Endothelial cell (in vitro differentiated cells): ENCODE results near the gene PNCK. TPM values are rescaled to one million over a fixed set of nuclear protein-coding genes. Genes with fewer than 3 reads are reported as not detected.

Source experiments
- DNase-seq: peaks from one replicate; pipeline ENCODE4 v3.0.0; 2021; ENCODE audit warnings: low spot score
- H3K27ac Mint-ChIP-seq: one replicate; pipeline ENCODE4 v1.8.0; 2021; ENCODE audit warnings: mixed read lengths, inconsistent platforms; ENCODE audit not compliant: unreplicated experiment
- H3K27me3 Mint-ChIP-seq: one replicate; pipeline ENCODE4 v1.8.0; 2021; ENCODE audit warnings: mild to moderate bottlenecking, moderate library complexity, mixed read lengths, inconsistent platforms; ENCODE audit not compliant: unreplicated experiment
- H3K36me3 Mint-ChIP-seq: one replicate; pipeline ENCODE4 v1.8.0; 2021; ENCODE audit warnings: mild to moderate bottlenecking, low read depth, mixed read lengths, inconsistent platforms; ENCODE audit not compliant: unreplicated experiment
- H3K4me1 Mint-ChIP-seq: one replicate; pipeline ENCODE4 v1.8.0; 2021; ENCODE audit warnings: mild to moderate bottlenecking, mixed read lengths, inconsistent platforms; ENCODE audit not compliant: unreplicated experiment
- H3K4me3 Mint-ChIP-seq: one replicate; pipeline ENCODE4 v1.8.0; 2021; ENCODE audit warnings: mild to moderate bottlenecking, mixed read lengths, inconsistent platforms; ENCODE audit not compliant: unreplicated experiment
- H3K9me3 Mint-ChIP-seq: one replicate; pipeline ENCODE4 v1.8.0; 2021; ENCODE audit warnings: mixed read lengths, inconsistent platforms; ENCODE audit not compliant: unreplicated experiment
- CTCF ChIP-seq: fragments of 200-600 bp; sonication (generic); IDR thresholded peaks from one replicate; pipeline ENCODE4 v1.5.0; 2021; ENCODE audit warnings: antibody characterized with exemption; ENCODE audit not compliant: unreplicated experiment
- total RNA-seq: library from RNA; stranded (reverse); fragmentation: NEBNext Ultra II Directional; extraction: Animal tissue kit (Norgen Biotek cat#: 25700); gene quantifications from one replicate; pipeline ENCODE4 v1.2.1, GENCODE V29; 2021; ENCODE audit not compliant: unreplicated experiment

The PNCK gene
- total RNA-seq, 1 donor from 2014 or later, result 0.41 TPM

- H3K27me3 Mint-ChIP-seq, result peaks cover 13% of the 10 kb centered on the region
Observed at GRCh38 chrX:153641627-153642026, 32.0 kb downstream of the PNCK start.

GRCh38 chrX:153640736-153641575 is 32.7 kb downstream of the PNCK start:
- DNase-seq, result no peak
- no peak for TF ChIP-seq CTCF
- Mint-ChIP-seq H3K36me3 (no peaks in the 10 kb centered on the region), H3K9me3 (no peaks in the 10 kb centered on the region), H3K27me3 (peaks cover 10% of the 10 kb centered on the region), H3K27ac (no peak overlapping the region), H3K4me3 (no peak overlapping the region), H3K4me1 (no peaks in the 10 kb centered on the region)

More at GRCh38 chrX:153641627-153642026, 32.0 kb downstream of the PNCK start:
- H3K9me3 Mint-ChIP-seq, result no peaks in the 10 kb centered on the region
- no peaks in the 10 kb centered on the region for H3K4me1 Mint-ChIP-seq
- no peak overlapping the region for H3K4me3 Mint-ChIP-seq
- TF ChIP-seq CTCF, result no peak
- H3K36me3 Mint-ChIP-seq, result no peaks in the 10 kb centered on the region
- no peak for DNase-seq
- H3K27ac Mint-ChIP-seq, result no peak overlapping the region

- no peaks in the 10 kb centered on the region for H3K9me3 Mint-ChIP-seq
- H3K4me1 Mint-ChIP-seq, result no peaks in the 10 kb centered on the region
- no peaks in the 10 kb centered on the region for H3K36me3 Mint-ChIP-seq
- TF ChIP-seq CTCF, result no peak
- H3K4me3 Mint-ChIP-seq, result no peak overlapping the region
- H3K27ac Mint-ChIP-seq, result no peak overlapping the region
- DNase-seq, result no peak
- peaks cover 7% of the 10 kb centered on the region for H3K27me3 Mint-ChIP-seq
Observed at GRCh38 chrX:153640045-153640686, 33.4 kb downstream of the PNCK start.

- Mint-ChIP-seq H3K4me3 (no peak overlapping the region), H3K36me3 (no peaks in the 10 kb centered on the region), H3K27ac (no peak overlapping the region), H3K9me3 (no peaks in the 10 kb centered on the region), H3K4me1 (no peaks in the 10 kb centered on the region), H3K27me3 (peaks cover 3% of the 10 kb centered on the region)
- no peak for TF ChIP-seq CTCF
- no peak for DNase-seq
Observed at GRCh38 chrX:153639177-153640044, 34.2 kb downstream of the PNCK start.
